Anterior cingulate cortex (tissue), 58 donors: ENCODE measurements around the gene ACSL1.

Source experiments
- DNase-seq, 58 donors: peaks; one replicate each; lab custom pipeline; 2025; lab: John Stamatoyannopoulos, UW

Gene ACSL1

DNA sequence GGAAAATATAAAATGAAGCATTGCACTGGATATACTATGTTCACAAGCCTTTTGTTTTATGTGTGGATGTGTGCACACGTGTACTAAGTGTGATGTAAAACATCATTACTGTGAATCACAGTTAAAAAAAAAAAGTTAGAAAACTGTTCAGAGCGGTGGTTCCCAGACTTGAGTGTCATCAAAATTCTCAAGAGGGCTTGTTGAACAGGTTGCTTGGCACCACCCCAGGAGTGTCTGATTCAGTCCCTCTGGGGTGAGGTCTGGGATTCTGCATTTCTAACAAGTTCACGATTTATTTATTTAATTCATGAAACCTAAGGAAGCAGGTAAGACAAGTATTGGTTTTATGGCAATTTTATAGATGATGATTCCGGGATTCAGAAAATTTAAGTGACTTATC, 93.6 kb downstream of the ACSL1 start:
- DNase-seq: no peak

DNA sequence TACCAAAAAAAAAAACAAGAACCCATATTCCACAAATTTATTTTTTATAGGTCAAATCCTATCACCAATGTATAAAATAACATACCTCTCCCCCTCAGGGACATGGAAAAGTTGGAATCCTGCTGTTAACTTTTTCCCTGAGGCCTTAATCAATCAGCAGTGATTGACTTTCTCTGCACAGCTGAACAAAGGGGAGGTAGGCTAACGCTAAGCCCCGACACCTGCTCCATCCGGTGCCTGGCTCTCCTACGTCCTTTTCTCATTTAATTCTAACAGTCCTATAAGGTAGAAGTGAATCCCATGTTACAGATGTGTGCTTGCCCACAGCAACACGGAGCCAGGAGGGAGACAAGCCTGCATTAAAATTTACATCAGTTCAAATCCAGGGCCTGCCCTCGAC, 94.7 kb downstream of the ACSL1 start:
- no peak for DNase-seq

DNA sequence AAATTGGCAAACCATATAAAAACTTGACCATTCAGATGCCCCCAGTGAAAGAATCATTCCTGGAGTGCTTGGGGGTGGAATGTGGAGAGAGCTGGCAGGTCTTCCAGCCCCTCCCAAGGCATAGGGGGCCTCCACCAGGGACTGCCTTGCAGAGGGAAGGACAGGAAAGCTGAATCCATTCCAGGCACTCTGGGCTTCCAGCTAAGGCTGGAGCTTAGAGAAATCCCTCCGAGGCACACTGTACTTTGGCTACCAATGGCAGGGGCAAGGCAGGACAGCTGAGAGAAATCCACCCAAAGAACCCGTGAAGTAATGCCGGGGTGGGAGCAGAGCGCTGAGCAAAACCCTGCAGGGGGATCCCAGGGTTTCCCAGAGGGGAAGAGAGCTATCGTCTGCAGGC, 95.8 kb downstream of the ACSL1 start:
- DNase-seq: no peak

DNA sequence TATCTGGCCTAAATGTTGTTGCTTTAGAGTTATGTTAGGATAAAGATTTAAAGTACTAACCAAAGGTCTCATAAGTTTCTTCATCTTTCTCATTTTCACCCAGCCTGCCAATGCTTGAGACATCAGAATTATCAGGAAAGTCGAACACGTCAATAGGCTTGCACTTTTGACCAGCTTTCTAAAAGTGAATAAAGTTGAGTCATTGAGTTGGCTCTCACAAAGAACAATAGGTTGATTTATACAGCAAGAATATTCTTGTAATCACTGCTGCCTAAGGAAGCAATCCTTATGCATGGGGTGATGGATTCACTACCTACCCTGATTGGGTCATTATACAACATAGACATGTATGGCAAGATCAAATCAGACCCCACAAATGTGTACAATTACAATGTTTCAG, 96.9 kb downstream of the ACSL1 start:
- DNase-seq: no peak

- no peak for DNase-seq
Observed at GRCh38 chr4:184727430-184727829, 98.3 kb downstream of the ACSL1 start.

DNA sequence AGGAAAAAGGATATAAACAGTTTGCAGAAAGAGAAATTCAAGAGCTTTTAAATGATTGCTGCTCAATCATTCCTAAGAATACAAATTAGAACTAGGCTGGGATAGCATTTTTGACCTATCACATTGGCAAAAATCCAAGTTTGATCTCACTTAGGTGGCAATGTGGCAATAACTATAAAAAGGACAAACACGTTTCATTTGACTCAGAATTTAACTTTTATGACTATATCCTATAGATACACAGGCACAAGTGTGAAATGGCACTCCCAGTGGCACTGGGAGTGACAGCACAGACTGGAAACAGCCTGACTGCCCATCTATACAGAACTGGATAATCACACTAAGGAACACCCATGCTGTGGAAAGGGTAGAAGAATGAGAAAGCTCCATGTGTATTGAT, 103.0 kb downstream of the ACSL1 start:
- no peak for DNase-seq

DNA sequence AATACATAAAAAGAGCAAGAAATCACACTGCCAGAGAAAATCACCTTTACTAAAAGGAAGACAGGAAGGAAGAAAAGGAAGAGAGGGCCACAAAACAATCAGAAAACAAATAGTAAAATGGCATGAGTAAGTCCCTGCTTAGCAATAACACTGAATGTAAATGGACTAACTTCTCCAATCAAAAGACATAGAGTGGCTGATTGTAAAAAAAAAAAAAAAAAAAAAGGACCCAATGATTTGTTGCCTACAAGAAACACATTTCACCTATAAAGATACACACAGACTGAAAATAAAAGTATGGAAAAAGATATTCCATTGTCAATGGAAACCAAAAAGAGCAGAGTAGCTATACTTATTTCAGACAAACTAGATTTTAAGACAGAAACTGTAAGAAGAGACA, 104.5 kb downstream of the ACSL1 start:
- no peak for DNase-seq

- DNase-seq: no peak
Observed at GRCh38 chr4:184719407-184719806, 106.4 kb downstream of the ACSL1 start.

DNA sequence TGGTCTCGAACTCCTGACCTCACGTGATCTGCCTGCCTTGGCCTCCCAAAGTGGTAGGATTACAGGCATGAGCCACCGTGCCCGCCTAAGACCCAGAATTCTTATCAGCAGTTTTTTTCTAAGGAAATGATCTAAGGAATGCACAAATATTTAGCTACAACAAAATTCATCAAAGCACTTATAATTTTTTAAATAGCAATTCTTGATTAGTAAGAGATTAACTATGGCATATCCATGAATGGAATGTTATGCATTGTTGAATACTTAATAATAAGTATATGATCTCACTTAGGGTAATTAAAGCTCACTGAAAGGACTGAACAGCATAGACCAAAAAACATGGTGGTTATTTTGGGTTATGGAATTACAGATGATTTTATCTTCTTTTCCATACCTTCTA, 110.2 kb downstream of the ACSL1 start:
- DNase-seq: no peak

DNA sequence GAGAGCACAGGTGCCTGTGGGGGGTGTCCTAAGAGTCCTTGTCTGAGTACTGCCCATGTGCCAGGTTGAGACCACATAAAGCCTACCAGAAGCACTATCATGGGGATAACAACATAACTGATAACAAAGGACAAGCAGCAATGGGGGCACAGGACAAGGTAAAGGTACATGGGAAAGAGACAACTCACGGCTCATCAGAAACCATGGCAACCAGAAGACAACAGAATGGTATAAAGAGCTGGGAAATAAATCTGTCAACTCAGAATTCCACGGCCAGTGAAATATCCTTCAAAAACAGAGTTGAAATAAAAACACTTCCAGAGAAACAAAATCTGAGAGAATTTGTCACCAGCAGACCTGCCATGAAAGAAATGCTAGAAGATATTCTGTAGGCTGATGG, 111.9 kb downstream of the ACSL1 start:
- DNase-seq: no peak

GRCh38 chr4:184712322-184712721, 113.4 kb downstream of the ACSL1 start:
- DNase-seq: no peak

- no peak for DNase-seq
Observed at GRCh38 chr4:184706453-184706852, 119.3 kb downstream of the ACSL1 start.

DNA sequence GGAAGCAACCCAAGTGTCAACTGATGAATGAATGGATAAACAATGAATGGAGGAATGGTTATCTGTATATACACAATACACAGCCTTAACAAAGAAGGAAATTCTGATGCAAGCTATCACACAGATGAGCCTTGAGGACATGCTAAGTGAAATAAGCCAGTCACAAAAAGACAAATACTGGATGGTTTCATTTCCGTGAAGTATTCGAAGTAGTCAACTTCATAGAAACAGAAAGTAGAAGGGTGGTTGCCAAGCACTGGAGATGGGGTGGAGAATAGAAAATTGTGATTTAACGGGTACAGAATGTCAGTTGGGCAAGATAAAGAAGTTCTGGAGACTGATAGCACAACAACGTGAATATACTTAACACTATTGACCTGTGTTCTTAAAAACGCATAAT, 120.1 kb downstream of the ACSL1 start:
- DNase-seq: no peak
